Neural crest cell (in vitro differentiated cells): ENCODE results near the gene PRR19. TPM values are rescaled to one million over a fixed set of nuclear protein-coding genes. Genes with fewer than 3 reads are reported as not detected.

ENCODE experiments used
- DNase-seq: peaks from one replicate; pipeline ENCODE4 v3.0.0; 2021; ENCODE audit warnings: low read depth, mixed read lengths, low spot score
- H3K27ac Mint-ChIP-seq: one replicate; pipeline ENCODE4 v1.8.0; 2021; ENCODE audit warnings: mild to moderate bottlenecking, mixed read lengths; ENCODE audit not compliant: unreplicated experiment
- H3K27me3 Mint-ChIP-seq: 2 replicates; pipeline ENCODE4 v1.8.0; 2021; ENCODE audit warnings: low read depth, mild to moderate bottlenecking, mixed read lengths
- H3K36me3 Mint-ChIP-seq: 2 replicates; pipeline ENCODE4 v1.8.0; 2021; ENCODE audit warnings: low read depth, mild to moderate bottlenecking, mixed read lengths
- H3K4me1 Mint-ChIP-seq: 2 replicates; pipeline ENCODE4 v1.8.0; 2021; ENCODE audit warnings: mixed read lengths
- H3K4me3 Mint-ChIP-seq: one replicate; pipeline ENCODE4 v1.8.0; 2021; ENCODE audit warnings: mild to moderate bottlenecking, mixed read lengths
- H3K9me3 Mint-ChIP-seq: 2 replicates; pipeline ENCODE4 v1.8.0; 2021; ENCODE audit warnings: mixed read lengths
- CTCF ChIP-seq: fragments of 200-600 bp; sonication (generic); conservative IDR thresholded peaks from 2 replicates; pipeline ENCODE4 v1.5.0; 2021; ENCODE audit warnings: antibody characterized with exemption, mild to moderate bottlenecking
- total RNA-seq: library from RNA; stranded (reverse); gene quantifications from 2 replicates; pipeline ENCODE4 v1.2.1, GENCODE V29; 2021

Gene PRR19
- total RNA-seq, 1 donor from 2014 or later = 2.8 TPM

GRCh38 chr19:42290523-42291434 lies 11.2 kb upstream of the PRR19 start:
- no peak overlapping the region for H3K4me3 Mint-ChIP-seq
- no peaks in the 10 kb centered on the region for H3K27me3 Mint-ChIP-seq
- peak; percentile 51 for DNase-seq
- TF ChIP-seq CTCF = peak; percentile 60
- H3K27ac Mint-ChIP-seq = no peak overlapping the region
- peaks cover 13% of the 10 kb centered on the region for H3K4me1 Mint-ChIP-seq
- peaks cover 5% of the 10 kb centered on the region for H3K36me3 Mint-ChIP-seq
- H3K9me3 Mint-ChIP-seq = no peaks in the 10 kb centered on the region

GRCh38 chr19:42291435-42291810 lies 10.5 kb upstream of the PRR19 start:
- peaks cover 5% of the 10 kb centered on the region for H3K36me3 Mint-ChIP-seq
- H3K9me3 Mint-ChIP-seq = no peaks in the 10 kb centered on the region
- H3K4me3 Mint-ChIP-seq = peak overlapping the region; percentile 3
- no peak for DNase-seq
- peaks cover 2% of the 10 kb centered on the region for H3K27me3 Mint-ChIP-seq
- H3K4me1 Mint-ChIP-seq = peaks cover 8% of the 10 kb centered on the region
- H3K27ac Mint-ChIP-seq = peak overlapping the region; percentile 10
- no peak for TF ChIP-seq CTCF

GRCh38 chr19:42292042-42292960 lies 9.6 kb upstream of the PRR19 start:
- Mint-ChIP-seq H3K4me1 (peaks cover 8% of the 10 kb centered on the region), H3K27me3 (peaks cover 4% of the 10 kb centered on the region), H3K27ac (no peak overlapping the region), H3K36me3 (peaks cover 9% of the 10 kb centered on the region), H3K9me3 (no peaks in the 10 kb centered on the region), H3K4me3 (peak overlapping the region; percentile 3)
- no peak for DNase-seq
- TF ChIP-seq CTCF = no peak

- no peak overlapping the region for H3K27ac Mint-ChIP-seq
- peak overlapping the region; percentile 44 for H3K4me3 Mint-ChIP-seq
- no peaks in the 10 kb centered on the region for H3K9me3 Mint-ChIP-seq
- no peak for DNase-seq
- peaks cover 8% of the 10 kb centered on the region for H3K4me1 Mint-ChIP-seq
- peaks cover 4% of the 10 kb centered on the region for H3K27me3 Mint-ChIP-seq
- no peak for TF ChIP-seq CTCF
- peaks cover 9% of the 10 kb centered on the region for H3K36me3 Mint-ChIP-seq
Measured at GRCh38 chr19:42292963-42293362, 9.0 kb upstream of the PRR19 start.

GRCh38 chr19:42293540-42293939 lies 8.4 kb upstream of the PRR19 start:
- Mint-ChIP-seq H3K4me3 (peak overlapping the region; percentile 44), H3K9me3 (no peaks in the 10 kb centered on the region), H3K36me3 (peaks cover 9% of the 10 kb centered on the region), H3K27me3 (peaks cover 4% of the 10 kb centered on the region), H3K27ac (no peak overlapping the region), H3K4me1 (peaks cover 8% of the 10 kb centered on the region)
- no peak for DNase-seq
- TF ChIP-seq CTCF = no peak
